SK-N-SH (cell line): ENCODE measurements around the gene CDH3. TPM values are rescaled to one million over a fixed set of nuclear protein-coding genes. Genes with fewer than 3 reads are reported as not detected.
A peak's percentile ranks its signal among the peaks of the same experiment; 100 is the strongest.

Experiments used
- CTCF ChIA-PET: fragments of 300-600, 350-600 bp; formaldehyde crosslinking; extraction: SDS; loops from one replicate; lab custom pipeline; 2021; lab: Yijun Ruan, JAX
- POLR2A ChIA-PET: fragments of 350-600 bp; sonication (Branson Sonifier 250); formaldehyde crosslinking; extraction: SDS; loops from one replicate; lab custom pipeline; 2020; ENCODE audit warnings: antibody characterized with exemption, inconsistent platforms; lab: Yijun Ruan, JAX
- DNase-seq: peaks from one replicate; pipeline ENCODE4 v3.0.0; 2012
- H2AFZ ChIP-seq: fragments of 200-600 bp; sonication (generic); 2 replicates; pipeline ENCODE4 v1.8.1; 2016; ENCODE audit warnings: antibody characterized with exemption, mild to moderate bottlenecking, low read depth
- H3F3A ChIP-seq: fragments of 200-600 bp; sonication (generic); replicated peaks from 2 replicates; pipeline ENCODE3; 2016; ENCODE audit warnings: antibody characterized with exemption, mild to moderate bottlenecking; ENCODE audit not compliant: insufficient read depth
- H3K27ac ChIP-seq, 2 experiments: fragments of 200-500 bp in 1 of 2; fragments of 200-600 bp in 1 of 2; sonication (Bioruptor generic) in 1 of 2; sonication (generic), shearing (Covaris generic) in 1 of 2; 2 replicates each; pipeline versions ENCODE4 v1.5.1 to v1.6.1; 2014 to 2016; ENCODE audit warnings: low read depth in 2 of 2, inconsistent platforms in 1 of 2, low read length in 1 of 2, mild to moderate bottlenecking in 1 of 2, mixed read lengths in 1 of 2
- H3K27me3 ChIP-seq: fragments of 200-600 bp; sonication (generic), shearing (Covaris generic); 2 replicates; pipeline ENCODE4 v1.6.1; 2016; ENCODE audit warnings: mixed run types; ENCODE audit not compliant: insufficient read depth
- H3K36me3 ChIP-seq, 2 experiments: fragments of 200-500 bp in 1 of 2; fragments of 200-600 bp in 1 of 2; sonication (Bioruptor generic) in 1 of 2; sonication (generic) in 1 of 2; replicated peaks in 1 of 2; 2 replicates each; pipeline versions ENCODE3 to v1.5.1; 2014 to 2016; ENCODE audit warnings: low read length in 1 of 2, mild to moderate bottlenecking in 1 of 2; ENCODE audit not compliant: insufficient read depth in 2 of 2, control insufficient read depth in 1 of 2
- H3K4me1 ChIP-seq, 2 experiments: fragments of 200-500 bp in 1 of 2; fragments of 200-600 bp in 1 of 2; sonication (Bioruptor generic) in 1 of 2; sonication (generic), shearing (Covaris generic) in 1 of 2; 2 replicates each; pipeline versions ENCODE4 v1.5.1 to v1.6.1; 2014 to 2016; ENCODE audit warnings: low read depth in 1 of 2, low read length in 1 of 2, mixed run types in 1 of 2; ENCODE audit not compliant: insufficient read depth in 2 of 2, control insufficient read depth in 1 of 2
- H3K4me2 ChIP-seq: fragments of 200-600 bp; sonication (generic), shearing (Covaris generic); 2 replicates; pipeline ENCODE4 v1.6.1; 2017; ENCODE audit warnings: mixed run types
- H3K4me3 ChIP-seq, 2 experiments: fragments of 200-500 bp in 1 of 2; fragments of 200-600 bp in 1 of 2; sonication (Bioruptor generic) in 1 of 2; sonication (generic), shearing (Covaris generic) in 1 of 2; 2 replicates each; pipeline versions ENCODE4 v1.5.1 to v1.8.1; 2014 to 2016; ENCODE audit warnings: low read depth in 2 of 2, inconsistent platforms in 1 of 2, low read length in 1 of 2, mild to moderate bottlenecking in 1 of 2, mixed read lengths in 1 of 2, moderate library complexity in 1 of 2
- H3K79me2 ChIP-seq: fragments of 200-600 bp; sonication (generic); 2 replicates; pipeline ENCODE4 v1.8.1; 2017; ENCODE audit warnings: mild to moderate bottlenecking; ENCODE audit not compliant: insufficient read depth
- H3K9ac ChIP-seq: fragments of 200-600 bp; sonication (generic); 2 replicates; pipeline ENCODE4 v1.6.1; 2017; ENCODE audit warnings: mixed run types
- H3K9me2 ChIP-seq: fragments of 200-600 bp; sonication (generic); 2 replicates; pipeline ENCODE4 v1.6.1; 2017; ENCODE audit warnings: mixed run types
- H3K9me3 ChIP-seq: fragments of 200-600 bp; sonication (generic); 2 replicates; pipeline ENCODE4 v1.6.1; 2017; ENCODE audit warnings: mixed run types, mild to moderate bottlenecking, moderate library complexity
- H4K20me1 ChIP-seq: fragments of 200-600 bp; sonication (generic); 2 replicates; pipeline ENCODE4 v1.6.1; 2017; ENCODE audit warnings: mild to moderate bottlenecking, mixed run types; ENCODE audit not compliant: insufficient read depth
- CHD2 ChIP-seq: fragments of 150-350 bp; IDR thresholded peaks from 2 replicates; pipeline ENCODE4 v1.6.1; 2018; ENCODE audit warnings: low read length; ENCODE audit not compliant: partially characterized antibody
- EP300 ChIP-seq, 2 experiments: IDR thresholded peaks; 2 replicates each; pipeline versions ENCODE4 v1.4.0 to v1.6.1; 2012; ENCODE audit warnings: borderline replicate concordance in 1 of 2, low read depth in 1 of 2, low read length in 1 of 2
- IRF3 ChIP-seq: fragments of 150-350 bp; IDR thresholded peaks from 2 replicates; pipeline ENCODE4 v1.6.1; 2016; ENCODE audit warnings: mild to moderate bottlenecking, low read depth, low read length
- MAX ChIP-seq: IDR thresholded peaks from 2 replicates; pipeline ENCODE4 v1.4.0; 2012; ENCODE audit warnings: low read depth
- MEF2A ChIP-seq: IDR thresholded peaks from 2 replicates; pipeline ENCODE4 v1.4.0; 2012; ENCODE audit warnings: low read depth, borderline replicate concordance
- NFIC ChIP-seq: IDR thresholded peaks from 2 replicates; pipeline ENCODE4 v1.4.0; 2012; ENCODE audit warnings: borderline replicate concordance
- RFX5 ChIP-seq: IDR thresholded peaks from 2 replicates; pipeline ENCODE4 v1.6.1; 2012; ENCODE audit warnings: mild to moderate bottlenecking, improper control_type of control experiment, low read length
- SMC3 ChIP-seq: IDR thresholded peaks from 2 replicates; pipeline ENCODE4 v1.6.1; 2012; ENCODE audit warnings: low read depth, low read length, improper control_type of control experiment
- TAF1 ChIP-seq: IDR thresholded peaks from 2 replicates; pipeline ENCODE4 v1.6.1; 2012; ENCODE audit warnings: low read depth, mild to moderate bottlenecking, low read length, moderate library complexity, borderline replicate concordance
- TCF12 ChIP-seq: IDR thresholded peaks from 2 replicates; pipeline ENCODE4 v1.4.0; 2012
- USF2 ChIP-seq: fragments of 150-350 bp; IDR thresholded peaks from 2 replicates; pipeline ENCODE4 v1.6.1; 2017; ENCODE audit warnings: antibody characterized with exemption, low read length, low read depth, borderline replicate concordance
- YY1 ChIP-seq: IDR thresholded peaks from 2 replicates; pipeline ENCODE4 v1.4.0; 2012; ENCODE audit warnings: low read depth, mild to moderate bottlenecking
- WGBS: methylation state at CpG from one replicate; pipeline ENCODE4 v1.1.6; 2017; ENCODE audit warnings: low lambda C conversion rate; 5-methylcytosine and 5-hydroxymethylcytosine counted together
- polyA plus RNA-seq, 3 experiments: library from polyadenylated mRNA; depleted of rRNA; stranded (reverse); fragments of >200 nt; gene quantifications; 2 replicates each; pipeline ENCODE4 v1.2.3, GENCODE V29; 2012

CDH3 gene
- polyA plus RNA-seq, 1 of the 3 experiments (the other 2 are of a cell fraction), result not detected

GRCh38 chr16:68644296-68644695 lies 814 bp upstream of the CDH3 start:
- TF ChIP-seq NFIC (no peak), IRF3 (no peak), YY1 (no peak)
- H4K20me1 ChIP-seq, result no peaks in the 10 kb centered on the region
- H3K4me3 ChIP-seq, result no peak overlapping the region
- H3K27ac ChIP-seq, result no peak overlapping the region
- H2AFZ ChIP-seq, result no peak overlapping the region
- H3K79me2 ChIP-seq, result no peaks in the 10 kb centered on the region
- no peaks in the 10 kb centered on the region for H3K9me3 ChIP-seq
- no peaks in the 10 kb centered on the region for H3K9me2 ChIP-seq
- no peak overlapping the region for H3K4me2 ChIP-seq
- peaks cover 33% of the 10 kb centered on the region for H3K27me3 ChIP-seq
- ChIA-PET POLR2A (no interaction called here), CTCF (interaction anchor here (0.9 to 2.5 kb wide), 2 partner anchors 54 to 115 kb away, joined by 3 to 10 read pairs; no protein-coding TSS in a partner anchor)
- no peaks in the 10 kb centered on the region for H3K36me3 ChIP-seq
- no peak for DNase-seq
- 70% methylated on average over 17 of the region's 17 CpGs for WGBS
- peaks cover 0 to 10% of the 10 kb centered on the region in 2 experiments; a peak in 1 of 4 replicates for H3K4me1 ChIP-seq
- H3K9ac ChIP-seq, result no peak overlapping the region
- no peaks in the 10 kb centered on the region for H3F3A ChIP-seq

GRCh38 chr16:68645494-68646388 lies 631 bp downstream of the CDH3 start:
- peaks cover 33% of the 10 kb centered on the region for H3K27me3 ChIP-seq
- no peaks in the 10 kb centered on the region for H3K9me2 ChIP-seq
- no peak for TF ChIP-seq TCF12
- no peak for TF ChIP-seq RFX5
- H3K9ac ChIP-seq, result no peak overlapping the region
- H4K20me1 ChIP-seq, result no peaks in the 10 kb centered on the region
- no peaks in the 10 kb centered on the region for H3K36me3 ChIP-seq
- H3K9me3 ChIP-seq, result no peaks in the 10 kb centered on the region
- no peaks in the 10 kb centered on the region for H3K79me2 ChIP-seq
- no peak overlapping the region for H3K27ac ChIP-seq
- H3K4me1 ChIP-seq, result peaks cover 0 to 10% of the 10 kb centered on the region in 2 experiments; a peak in 1 of 4 replicates
- H3F3A ChIP-seq, result no peaks in the 10 kb centered on the region
- no peak overlapping the region for H3K4me2 ChIP-seq
- 14% methylated on average over 31 of the region's 66 CpGs for WGBS
- H3K4me3 ChIP-seq, result peak overlapping the region in 1 of 2 experiments; percentile 15; a peak in 1 of 4 replicates
- CTCF ChIA-PET, result interaction anchor here (2.5 kb wide), 1 partner anchor 55 kb away, joined by 10 read pairs; no protein-coding TSS in a partner anchor
- POLR2A ChIA-PET, result no interaction called here
- no peak overlapping the region for H2AFZ ChIP-seq
- peak; percentile 74 for DNase-seq

- Histone ChIP-seq H3K4me1 (peaks cover 0 to 10% of the 10 kb centered on the region in 2 experiments; a peak in 1 of 4 replicates), H3K9me2 (no peaks in the 10 kb centered on the region), H3K27me3 (peaks cover 33% of the 10 kb centered on the region), H3F3A (no peaks in the 10 kb centered on the region), H3K4me3 (no peak overlapping the region), H2AFZ (no peak overlapping the region), H3K79me2 (no peaks in the 10 kb centered on the region), H3K9ac (no peak overlapping the region), H3K27ac (no peak overlapping the region), H3K36me3 (no peaks in the 10 kb centered on the region), H3K4me2 (no peak overlapping the region), H4K20me1 (no peaks in the 10 kb centered on the region), H3K9me3 (no peaks in the 10 kb centered on the region)
- WGBS, result 79% methylated on average over 18 of the region's 18 CpGs
- ChIA-PET CTCF (interaction anchor here (1.0 kb wide), 2 partner anchors 57 to 126 kb away, joined by 3 to 4 read pairs; no protein-coding TSS in a partner anchor), POLR2A (interaction anchor here (0.6 kb wide), 1 partner anchor 30 kb away, joined by 4 read pairs; no protein-coding TSS in a partner anchor)
- DNase-seq, result no peak
- TF ChIP-seq EP300 (IDR thresholded peaks at IDR 0.05; ENCODE audit: borderline replicate concordance in 1 of 2, low read depth in 1 of 2, low read length in 1 of 2) (no peak), NFIC (no peak), RFX5 (no peak), MAX (no peak), MEF2A (no peak), CHD2 (no peak), TAF1 (no peak), IRF3 (no peak), USF2 (no peak), SMC3 (no peak)
Measured at GRCh38 chr16:68646953-68647659, 2.0 kb downstream of the CDH3 start.
